ENCODE measurements around the gene NDUFAF7. TPM values are rescaled to one million over a fixed set of nuclear protein-coding genes. Genes with fewer than 3 reads are reported as not detected.
"Not testable (repeated sequence)": the region's sequence is repeated elsewhere in the genome, so short reads cannot be mapped to it uniquely, and the experiment has no call there.

NDUFAF7 gene
- polyA plus RNA-seq, 1 of the 3 experiments (the other 2 are of a cell fraction) = 24.8 TPM

DNA sequence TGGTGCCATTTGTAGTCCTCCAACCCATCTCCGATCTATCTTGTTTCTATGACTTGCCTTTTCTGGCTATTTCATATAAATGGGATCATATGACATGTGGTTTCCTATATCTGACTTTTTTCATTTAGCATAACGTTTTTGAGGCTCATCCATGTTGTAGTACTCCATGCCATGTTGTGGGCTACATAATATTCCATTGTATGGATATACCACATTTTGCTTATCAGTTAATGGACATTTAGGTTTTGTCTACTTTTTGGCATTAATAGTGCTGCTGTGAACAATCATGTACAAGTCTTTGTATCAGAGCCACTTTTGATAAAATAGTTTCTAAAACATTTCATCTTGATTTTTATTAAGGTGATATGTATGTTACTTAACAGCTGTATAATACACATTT is 27.8 kb upstream of the NDUFAF7 start:
- H3K9ac ChIP-seq = no peak overlapping the region
- H3K36me3 ChIP-seq (replicated peaks in 1 of 2; ENCODE audit: control insufficient read depth in 1 of 2, insufficient read depth in 2 of 2, low read length in 1 of 2) = peaks cover 78 to 89% of the 10 kb centered on the region in 2 experiments
- no peak for DNase-seq
- no peaks in the 10 kb centered on the region for H3K27me3 ChIP-seq (ENCODE audit: insufficient read depth)
- no peaks in the 10 kb centered on the region; the same call in 1 of the 2 replicates for H3K9me2 ChIP-seq
- H3F3A ChIP-seq (replicated peaks; ENCODE audit: insufficient read depth) = peaks cover 22% of the 10 kb centered on the region
- peaks cover 85% of the 10 kb centered on the region for H3K79me2 ChIP-seq (ENCODE audit: insufficient read depth)
- H3K4me1 ChIP-seq (ENCODE audit: control insufficient read depth in 1 of 2, insufficient read depth in 2 of 2, low read depth in 1 of 2, low read length in 1 of 2) = peaks cover 0 to 3% of the 10 kb centered on the region in 2 experiments; a peak in 3 of 4 replicates
- no peak overlapping the region for H3K4me2 ChIP-seq
- peaks cover 24% of the 10 kb centered on the region; the same call in 1 of the 2 replicates for H3K9me3 ChIP-seq
- H3K27ac ChIP-seq (ENCODE audit: low read depth in 2 of 2, low read length in 1 of 2) = no peak overlapping the region
- ChIA-PET CTCF (interaction anchor here (1.0 kb wide), 1 partner anchor 17 kb away, joined by 3 read pairs; no protein-coding TSS in a partner anchor), POLR2A (no interaction called here)
- peaks cover 6% of the 10 kb centered on the region; the same call in 1 of the 2 replicates for H4K20me1 ChIP-seq (ENCODE audit: insufficient read depth)
- no peak overlapping the region for H2AFZ ChIP-seq (ENCODE audit: low read depth)
- WGBS (ENCODE audit: low lambda C conversion rate) = 92% methylated on average over 2 of the region's 2 CpGs
- no peak overlapping the region; a peak in 1 of 4 replicates for H3K4me3 ChIP-seq (ENCODE audit: low read depth in 2 of 2, low read length in 1 of 2)
- no peak for TF ChIP-seq SIN3A (IDR thresholded peaks at IDR 0.05; ENCODE audit: borderline replicate concordance, low read depth, low read length)
- no peak for TF ChIP-seq CHD2 (IDR thresholded peaks at IDR 0.05; ENCODE audit: low read length, partially characterized antibody)
- TF ChIP-seq, protein P1, sequence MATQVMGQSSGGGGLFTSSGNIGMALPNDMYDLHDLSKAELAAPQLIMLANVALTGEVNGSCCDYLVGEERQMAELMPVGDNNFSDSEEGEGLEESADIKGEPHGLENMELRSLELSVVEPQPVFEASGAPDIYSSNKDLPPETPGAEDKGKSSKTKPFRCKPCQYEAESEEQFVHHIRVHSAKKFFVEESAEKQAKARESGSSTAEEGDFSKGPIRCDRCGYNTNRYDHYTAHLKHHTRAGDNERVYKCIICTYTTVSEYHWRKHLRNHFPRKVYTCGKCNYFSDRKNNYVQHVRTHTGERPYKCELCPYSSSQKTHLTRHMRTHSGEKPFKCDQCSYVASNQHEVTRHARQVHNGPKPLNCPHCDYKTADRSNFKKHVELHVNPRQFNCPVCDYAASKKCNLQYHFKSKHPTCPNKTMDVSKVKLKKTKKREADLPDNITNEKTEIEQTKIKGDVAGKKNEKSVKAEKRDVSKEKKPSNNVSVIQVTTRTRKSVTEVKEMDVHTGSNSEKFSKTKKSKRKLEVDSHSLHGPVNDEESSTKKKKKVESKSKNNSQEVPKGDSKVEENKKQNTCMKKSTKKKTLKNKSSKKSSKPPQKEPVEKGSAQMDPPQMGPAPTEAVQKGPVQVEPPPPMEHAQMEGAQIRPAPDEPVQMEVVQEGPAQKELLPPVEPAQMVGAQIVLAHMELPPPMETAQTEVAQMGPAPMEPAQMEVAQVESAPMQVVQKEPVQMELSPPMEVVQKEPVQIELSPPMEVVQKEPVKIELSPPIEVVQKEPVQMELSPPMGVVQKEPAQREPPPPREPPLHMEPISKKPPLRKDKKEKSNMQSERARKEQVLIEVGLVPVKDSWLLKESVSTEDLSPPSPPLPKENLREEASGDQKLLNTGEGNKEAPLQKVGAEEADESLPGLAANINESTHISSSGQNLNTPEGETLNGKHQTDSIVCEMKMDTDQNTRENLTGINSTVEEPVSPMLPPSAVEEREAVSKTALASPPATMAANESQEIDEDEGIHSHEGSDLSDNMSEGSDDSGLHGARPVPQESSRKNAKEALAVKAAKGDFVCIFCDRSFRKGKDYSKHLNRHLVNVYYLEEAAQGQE (IDR thresholded peaks at IDR 0.05; ENCODE audit: low read depth, low read length) = no peak
- TF ChIP-seq, protein P2, sequence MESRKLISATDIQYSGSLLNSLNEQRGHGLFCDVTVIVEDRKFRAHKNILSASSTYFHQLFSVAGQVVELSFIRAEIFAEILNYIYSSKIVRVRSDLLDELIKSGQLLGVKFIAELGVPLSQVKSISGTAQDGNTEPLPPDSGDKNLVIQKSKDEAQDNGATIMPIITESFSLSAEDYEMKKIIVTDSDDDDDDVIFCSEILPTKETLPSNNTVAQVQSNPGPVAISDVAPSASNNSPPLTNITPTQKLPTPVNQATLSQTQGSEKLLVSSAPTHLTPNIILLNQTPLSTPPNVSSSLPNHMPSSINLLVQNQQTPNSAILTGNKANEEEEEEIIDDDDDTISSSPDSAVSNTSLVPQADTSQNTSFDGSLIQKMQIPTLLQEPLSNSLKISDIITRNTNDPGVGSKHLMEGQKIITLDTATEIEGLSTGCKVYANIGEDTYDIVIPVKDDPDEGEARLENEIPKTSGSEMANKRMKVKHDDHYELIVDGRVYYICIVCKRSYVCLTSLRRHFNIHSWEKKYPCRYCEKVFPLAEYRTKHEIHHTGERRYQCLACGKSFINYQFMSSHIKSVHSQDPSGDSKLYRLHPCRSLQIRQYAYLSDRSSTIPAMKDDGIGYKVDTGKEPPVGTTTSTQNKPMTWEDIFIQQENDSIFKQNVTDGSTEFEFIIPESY (IDR thresholded peaks at IDR 0.05; ENCODE audit: borderline replicate concordance, low read depth) = no peak
- no peak for TF ChIP-seq GABPA (IDR thresholded peaks at IDR 0.05; ENCODE audit: low read depth)
- TF ChIP-seq RFX5 (IDR thresholded peaks at IDR 0.05; ENCODE audit: low read length) = no peak
- no peak for TF ChIP-seq TCF12 (IDR thresholded peaks at IDR 0.05)
- TF ChIP-seq, protein P3, sequence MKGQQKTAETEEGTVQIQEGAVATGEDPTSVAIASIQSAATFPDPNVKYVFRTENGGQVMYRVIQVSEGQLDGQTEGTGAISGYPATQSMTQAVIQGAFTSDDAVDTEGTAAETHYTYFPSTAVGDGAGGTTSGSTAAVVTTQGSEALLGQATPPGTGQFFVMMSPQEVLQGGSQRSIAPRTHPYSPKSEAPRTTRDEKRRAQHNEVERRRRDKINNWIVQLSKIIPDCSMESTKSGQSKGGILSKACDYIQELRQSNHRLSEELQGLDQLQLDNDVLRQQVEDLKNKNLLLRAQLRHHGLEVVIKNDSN (IDR thresholded peaks at IDR 0.05; ENCODE audit: borderline replicate concordance, low read depth) = no peak
- TF ChIP-seq, protein P4, sequence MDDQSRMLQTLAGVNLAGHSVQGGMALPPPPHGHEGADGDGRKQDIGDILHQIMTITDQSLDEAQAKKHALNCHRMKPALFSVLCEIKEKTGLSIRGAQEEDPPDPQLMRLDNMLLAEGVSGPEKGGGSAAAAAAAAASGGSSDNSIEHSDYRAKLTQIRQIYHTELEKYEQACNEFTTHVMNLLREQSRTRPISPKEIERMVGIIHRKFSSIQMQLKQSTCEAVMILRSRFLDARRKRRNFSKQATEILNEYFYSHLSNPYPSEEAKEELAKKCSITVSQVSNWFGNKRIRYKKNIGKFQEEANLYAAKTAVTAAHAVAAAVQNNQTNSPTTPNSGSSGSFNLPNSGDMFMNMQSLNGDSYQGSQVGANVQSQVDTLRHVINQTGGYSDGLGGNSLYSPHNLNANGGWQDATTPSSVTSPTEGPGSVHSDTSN (IDR thresholded peaks at IDR 0.05) = no peak
- TF ChIP-seq ELF1 (IDR thresholded peaks at IDR 0.05) = no peak

DNA sequence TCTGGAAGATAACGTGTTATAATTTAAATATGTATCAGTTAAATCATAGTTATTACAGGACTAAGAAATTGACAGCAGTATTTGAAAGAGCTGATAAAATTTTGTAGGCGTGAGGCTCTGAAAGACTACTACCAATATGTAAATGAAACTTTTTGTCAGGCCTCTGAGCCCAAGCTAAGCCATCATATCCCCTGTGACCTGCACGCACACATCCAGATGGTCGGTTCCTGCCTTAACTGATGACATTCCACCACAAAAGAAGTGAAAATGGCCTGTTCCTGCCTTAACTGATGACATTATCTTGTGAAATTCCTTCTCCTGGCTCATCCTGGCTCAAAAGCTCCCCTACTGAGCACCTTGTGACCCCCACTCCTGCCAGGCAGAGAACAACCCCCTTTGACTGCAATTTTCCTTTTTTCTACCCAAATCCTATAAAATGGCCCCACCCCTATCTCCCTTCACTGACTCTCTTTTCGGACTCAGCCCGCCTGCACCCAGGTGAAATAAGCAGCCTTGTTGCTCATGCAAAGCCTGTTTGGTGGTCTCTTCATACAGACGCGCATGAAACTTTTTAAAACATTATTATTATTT is 26.3 kb upstream of the NDUFAF7 start:
- H4K20me1 ChIP-seq (ENCODE audit: insufficient read depth); H3K9ac ChIP-seq; POLR2A ChIA-PET; H3K4me2 ChIP-seq; H2AFZ ChIP-seq (ENCODE audit: low read depth); DNase-seq; H3K4me3 ChIP-seq (ENCODE audit: low read depth in 2 of 2, low read length in 1 of 2); H3K27ac ChIP-seq (ENCODE audit: low read depth in 2 of 2, low read length in 1 of 2); H3K27me3 ChIP-seq (ENCODE audit: insufficient read depth); H3K4me1 ChIP-seq (ENCODE audit: control insufficient read depth in 1 of 2, insufficient read depth in 2 of 2, low read depth in 1 of 2, low read length in 1 of 2); H3K9me2 ChIP-seq: not testable (repeated sequence)
- CTCF ChIA-PET = interaction anchor here (0.7 to 1.0 kb wide), 3 partner anchors 12 to 98 kb away, joined by 3 read pairs; no protein-coding TSS in a partner anchor
- peaks cover 83% of the 10 kb centered on the region for H3K79me2 ChIP-seq (ENCODE audit: insufficient read depth)
- peaks cover 86 to 98% of the 10 kb centered on the region in 2 experiments for H3K36me3 ChIP-seq (replicated peaks in 1 of 2; ENCODE audit: control insufficient read depth in 1 of 2, insufficient read depth in 2 of 2, low read length in 1 of 2)
- peaks cover 27% of the 10 kb centered on the region; the same call in 1 of the 2 replicates for H3K9me3 ChIP-seq
- WGBS (ENCODE audit: low lambda C conversion rate) = 90% methylated on average over 8 of the region's 8 CpGs
- H3F3A ChIP-seq (replicated peaks; ENCODE audit: insufficient read depth) = peaks cover 27% of the 10 kb centered on the region

Measured in SK-N-SH (cell line).